GM23338 (cell line): Measurements from ENCODE around the gene CFAP92. TPM values are rescaled to one million over a fixed set of nuclear protein-coding genes. Genes with fewer than 3 reads are reported as not detected.

Experiments used
- ATAC-seq: fragments of 200-7000 bp; cut with Tn5 transposase; 3 replicates; pipeline ENCODE4 v1.9.1; 2020
- DNase-seq: peaks from one replicate; pipeline ENCODE4 v3.0.0-alpha.2; 2015; ENCODE audit warnings: low spot score
- H2AFZ ChIP-seq: fragments of 200-600 bp; sonication (generic); 2 replicates; pipeline ENCODE4 v1.8.0; 2016; ENCODE audit warnings: antibody characterized with exemption, mild to moderate bottlenecking, moderate library complexity
- H3F3A ChIP-seq: fragments of 200-600 bp; sonication (generic); replicated peaks from 2 replicates; pipeline ENCODE4 v1.8.0; 2017; ENCODE audit warnings: antibody characterized with exemption, mixed run types, low read depth
- H3K27ac ChIP-seq: fragments of 200-600 bp; sonication (generic); 2 replicates; pipeline ENCODE4 v1.6.1; 2016; ENCODE audit warnings: low read depth
- H3K27me3 ChIP-seq: fragments of 200-600 bp; sonication (generic); 2 replicates; pipeline ENCODE4 v1.8.0; 2016; ENCODE audit warnings: mild to moderate bottlenecking, mixed run types, moderate library complexity; ENCODE audit not compliant: insufficient read depth
- H3K36me3 ChIP-seq: fragments of 200-600 bp; sonication (generic); 2 replicates; pipeline ENCODE4 v1.8.0; 2016; ENCODE audit warnings: mild to moderate bottlenecking; ENCODE audit not compliant: insufficient read depth
- H3K4me1 ChIP-seq: fragments of 200-600 bp; sonication (generic); 2 replicates; pipeline ENCODE4 v1.8.0; 2016; ENCODE audit warnings: mild to moderate bottlenecking, moderate library complexity; ENCODE audit not compliant: insufficient read depth
- H3K4me2 ChIP-seq: fragments of 200-600 bp; sonication (generic); 2 replicates; pipeline ENCODE4 v1.7.1; 2017; ENCODE audit warnings: mixed run types
- H3K4me3 ChIP-seq: fragments of 200-600 bp; sonication (generic); 2 replicates; pipeline ENCODE4 v1.6.1; 2016; ENCODE audit warnings: mixed run types
- H3K79me2 ChIP-seq: fragments of 200-600 bp; sonication (generic); replicated peaks from 2 replicates; pipeline ENCODE4 v1.8.0; 2017; ENCODE audit warnings: mild to moderate bottlenecking; ENCODE audit not compliant: insufficient read depth
- H3K9me2 ChIP-seq: fragments of 200-600 bp; sonication (generic); 2 replicates; pipeline ENCODE4 v1.8.0; 2017; ENCODE audit not compliant: insufficient read depth
- H4K20me1 ChIP-seq: fragments of 200-600 bp; sonication (generic); replicated peaks from 2 replicates; pipeline ENCODE4 v1.8.0; 2017; ENCODE audit warnings: mild to moderate bottlenecking; ENCODE audit not compliant: insufficient read depth
- H3K27ac Mint-ChIP-seq: 2 replicates; pipeline ENCODE4 v1.8.0; 2020; ENCODE audit warnings: inconsistent platforms, mild to moderate bottlenecking, moderate library complexity, mixed read lengths
- H3K27me3 Mint-ChIP-seq: 3 replicates; pipeline ENCODE4 v1.8.0; 2022; ENCODE audit warnings: low read depth, mild to moderate bottlenecking, moderate library complexity, mixed read lengths, inconsistent platforms; ENCODE audit not compliant: insufficient read depth, poor library complexity
- H3K36me3 Mint-ChIP-seq: 3 replicates; pipeline ENCODE4 v1.8.0; 2021; ENCODE audit warnings: low read depth, mild to moderate bottlenecking, inconsistent platforms, moderate library complexity, mixed read lengths
- H3K4me1 Mint-ChIP-seq: 3 replicates; pipeline ENCODE4 v1.8.0; 2020; ENCODE audit warnings: mild to moderate bottlenecking, inconsistent platforms, mixed read lengths
- H3K4me3 Mint-ChIP-seq: 3 replicates; pipeline ENCODE4 v1.8.0; 2021; ENCODE audit warnings: moderate library complexity, mild to moderate bottlenecking, inconsistent platforms, mixed read lengths
- H3K9me3 Mint-ChIP-seq: 3 replicates; pipeline ENCODE4 v1.8.0; 2020; ENCODE audit warnings: moderate library complexity, mild to moderate bottlenecking, inconsistent platforms, mixed read lengths
- CTCF ChIP-seq, 2 experiments: fragments of 200-600 bp in 1 of 2; sonication (generic) in 1 of 2; conservative IDR thresholded peaks; 2 replicates each; pipeline versions ENCODE4 v1.5.1 to v1.6.1; 2016 to 2017; ENCODE audit warnings: antibody characterized with exemption in 2 of 2, low read depth in 2 of 2, mild to moderate bottlenecking in 2 of 2, moderate library complexity in 1 of 2
- JUNB ChIP-seq: IDR thresholded peaks from one replicate; pipeline ENCODE4 v1.6.1; 2016; ENCODE audit warnings: antibody characterized with exemption; ENCODE audit not compliant: unreplicated experiment
- polyA plus RNA-seq: library from polyadenylated mRNA; unstranded; fragments of >200 nt; fragmentation: Nextera tagmentation; extraction: Ambion mirVana; gene quantifications from 2 replicates; pipeline ENCODE4 v1.2.1, GENCODE V29; 2016
- total RNA-seq: library from RNA; depleted of rRNA; stranded (reverse); fragments of >200 nt; shearing (Covaris generic); gene quantifications from 2 replicates; pipeline ENCODE4 v1.2.3, GENCODE V29; 2014
- TF ChIP-seq, protein P1 (sequence below): fragments of 250-450 bp; sonication (Bioruptor Pico); IDR thresholded peaks from 2 replicates; pipeline ENCODE4 v1.5.0; 2020; ENCODE audit warnings: mild to moderate bottlenecking, moderate library complexity

CFAP92 gene
- total and polyA plus RNA-seq, 2 experiments from 2014 or later, result 1.6 to 2.3 TPM

- Histone ChIP-seq H3K4me1 (peaks cover 11% of the 10 kb centered on the region), H3K36me3 (no peaks in the 10 kb centered on the region), H3K4me2 (peak overlapping the region; percentile 71), H3K27ac (no peak overlapping the region), H4K20me1 (peaks cover 4% of the 10 kb centered on the region), H3K27me3 (peaks cover 98% of the 10 kb centered on the region), H2AFZ (no peak overlapping the region; the same call in 1 of the 2 replicates), H3K4me3 (peak overlapping the region; percentile 46; the same call in 1 of the 2 replicates), H3K79me2 (no peaks in the 10 kb centered on the region), H3F3A (peaks cover 4% of the 10 kb centered on the region; the same call in 1 of the 2 replicates), H3K9me2 (no peaks in the 10 kb centered on the region)
- no peak for TF ChIP-seq JUNB
- TF ChIP-seq, protein P1, sequence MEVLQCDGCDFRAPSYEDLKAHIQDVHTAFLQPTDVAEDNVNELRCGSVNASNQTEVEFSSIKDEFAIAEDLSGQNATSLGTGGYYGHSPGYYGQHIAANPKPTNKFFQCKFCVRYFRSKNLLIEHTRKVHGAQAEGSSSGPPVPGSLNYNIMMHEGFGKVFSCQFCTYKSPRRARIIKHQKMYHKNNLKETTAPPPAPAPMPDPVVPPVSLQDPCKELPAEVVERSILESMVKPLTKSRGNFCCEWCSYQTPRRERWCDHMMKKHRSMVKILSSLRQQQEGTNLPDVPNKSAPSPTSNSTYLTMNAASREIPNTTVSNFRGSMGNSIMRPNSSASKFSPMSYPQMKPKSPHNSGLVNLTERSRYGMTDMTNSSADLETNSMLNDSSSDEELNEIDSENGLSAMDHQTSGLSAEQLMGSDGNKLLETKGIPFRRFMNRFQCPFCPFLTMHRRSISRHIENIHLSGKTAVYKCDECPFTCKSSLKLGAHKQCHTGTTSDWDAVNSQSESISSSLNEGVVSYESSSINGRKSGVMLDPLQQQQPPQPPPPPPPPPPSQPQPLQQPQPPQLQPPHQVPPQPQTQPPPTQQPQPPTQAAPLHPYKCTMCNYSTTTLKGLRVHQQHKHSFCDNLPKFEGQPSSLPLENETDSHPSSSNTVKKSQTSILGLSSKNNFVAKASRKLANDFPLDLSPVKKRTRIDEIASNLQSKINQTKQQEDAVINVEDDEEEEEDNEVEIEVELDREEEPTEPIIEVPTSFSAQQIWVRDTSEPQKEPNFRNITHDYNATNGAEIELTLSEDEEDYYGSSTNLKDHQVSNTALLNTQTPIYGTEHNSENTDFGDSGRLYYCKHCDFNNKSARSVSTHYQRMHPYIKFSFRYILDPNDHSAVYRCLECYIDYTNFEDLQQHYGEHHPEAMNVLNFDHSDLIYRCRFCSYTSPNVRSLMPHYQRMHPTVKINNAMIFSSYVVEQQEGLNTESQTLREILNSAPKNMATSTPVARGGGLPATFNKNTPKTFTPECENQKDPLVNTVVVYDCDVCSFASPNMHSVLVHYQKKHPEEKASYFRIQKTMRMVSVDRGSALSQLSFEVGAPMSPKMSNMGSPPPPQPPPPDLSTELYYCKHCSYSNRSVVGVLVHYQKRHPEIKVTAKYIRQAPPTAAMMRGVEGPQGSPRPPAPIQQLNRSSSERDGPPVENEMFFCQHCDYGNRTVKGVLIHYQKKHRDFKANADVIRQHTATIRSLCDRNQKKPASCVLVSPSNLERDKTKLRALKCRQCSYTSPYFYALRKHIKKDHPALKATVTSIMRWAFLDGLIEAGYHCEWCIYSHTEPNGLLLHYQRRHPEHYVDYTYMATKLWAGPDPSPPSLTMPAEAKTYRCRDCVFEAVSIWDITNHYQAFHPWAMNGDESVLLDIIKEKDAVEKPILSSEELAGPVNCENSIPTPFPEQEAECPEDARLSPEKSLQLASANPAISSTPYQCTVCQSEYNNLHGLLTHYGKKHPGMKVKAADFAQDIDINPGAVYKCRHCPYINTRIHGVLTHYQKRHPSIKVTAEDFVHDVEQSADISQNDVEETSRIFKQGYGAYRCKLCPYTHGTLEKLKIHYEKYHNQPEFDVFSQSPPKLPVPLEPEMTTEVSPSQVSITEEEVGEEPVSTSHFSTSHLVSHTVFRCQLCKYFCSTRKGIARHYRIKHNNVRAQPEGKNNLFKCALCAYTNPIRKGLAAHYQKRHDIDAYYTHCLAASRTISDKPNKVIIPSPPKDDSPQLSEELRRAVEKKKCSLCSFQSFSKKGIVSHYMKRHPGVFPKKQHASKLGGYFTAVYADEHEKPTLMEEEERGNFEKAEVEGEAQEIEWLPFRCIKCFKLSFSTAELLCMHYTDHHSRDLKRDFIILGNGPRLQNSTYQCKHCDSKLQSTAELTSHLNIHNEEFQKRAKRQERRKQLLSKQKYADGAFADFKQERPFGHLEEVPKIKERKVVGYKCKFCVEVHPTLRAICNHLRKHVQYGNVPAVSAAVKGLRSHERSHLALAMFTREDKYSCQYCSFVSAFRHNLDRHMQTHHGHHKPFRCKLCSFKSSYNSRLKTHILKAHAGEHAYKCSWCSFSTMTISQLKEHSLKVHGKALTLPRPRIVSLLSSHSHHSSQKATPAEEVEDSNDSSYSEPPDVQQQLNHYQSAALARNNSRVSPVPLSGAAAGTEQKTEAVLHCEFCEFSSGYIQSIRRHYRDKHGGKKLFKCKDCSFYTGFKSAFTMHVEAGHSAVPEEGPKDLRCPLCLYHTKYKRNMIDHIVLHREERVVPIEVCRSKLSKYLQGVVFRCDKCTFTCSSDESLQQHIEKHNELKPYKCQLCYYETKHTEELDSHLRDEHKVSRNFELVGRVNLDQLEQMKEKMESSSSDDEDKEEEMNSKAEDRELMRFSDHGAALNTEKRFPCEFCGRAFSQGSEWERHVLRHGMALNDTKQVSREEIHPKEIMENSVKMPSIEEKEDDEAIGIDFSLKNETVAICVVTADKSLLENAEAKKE, result no peak
- TF ChIP-seq CTCF (conservative IDR thresholded peaks at IDR 0.05; ENCODE audit: low read depth in 2 of 2), result peak in 1 of 2 experiments; percentile 43; a peak in 1 of 4 replicates
- Mint-ChIP-seq H3K4me3 (peak overlapping the region; percentile 55), H3K9me3 (peaks cover 12% of the 10 kb centered on the region; the same call in 2 of the 3 replicates), H3K27me3 (peaks cover 71% of the 10 kb centered on the region), H3K4me1 (peaks cover 35% of the 10 kb centered on the region), H3K36me3 (peaks cover 3% of the 10 kb centered on the region; the same call in 1 of the 3 replicates), H3K27ac (no peak overlapping the region)
- DNase-seq (peak; percentile 82), ATAC-seq (peak; percentile 36)
Observed at GRCh38 chr3:129003578-129004112, 9.8 kb upstream of the CFAP92 start.
